PC-3 (cell line): ENCODE measurements around the gene UGT1A9. TPM values are rescaled to one million over a fixed set of nuclear protein-coding genes. Genes with fewer than 3 reads are reported as not detected.
A peak's percentile ranks its signal among the peaks of the same experiment; 100 is the strongest.

Source experiments
- ATAC-seq: fragments of 200-7000 bp; cut with Tn5 transposase; 2 replicates; pipeline ENCODE4 v1.9.1; 2020; ENCODE audit warnings: mild to moderate bottlenecking, moderate library complexity
- BruUV-seq: library from RNA; stranded (reverse); fragments of 400-500 nt; replicated peaks from 2 replicates; lab custom pipeline; 2021; lab: Mats Ljungman, UMichigan
- CTCF ChIA-PET: fragments of 300-600 bp; sonication (Branson Sonifier 250); formaldehyde crosslinking; loops from one replicate; lab custom pipeline; 2022; ENCODE audit warnings: antibody characterized with exemption; lab: Charles Lee
- POLR2A ChIA-PET: fragments of 300-600 bp; sonication (Branson Sonifier 250); formaldehyde crosslinking; loops from one replicate; lab custom pipeline; 2022; ENCODE audit warnings: antibody characterized with exemption; ENCODE audit not compliant: unreplicated experiment; lab: Charles Lee
- DNase-seq: peaks from one replicate; pipeline ENCODE4 v3.0.0-alpha.2; 2015
- H2AFZ ChIP-seq: fragments of 300-600 bp; sonication (generic); 2 replicates; pipeline ENCODE4 v1.6.0; 2016; ENCODE audit warnings: antibody characterized with exemption, low read length
- H3F3A ChIP-seq: fragments of 300-600 bp; sonication (generic); one replicate; pipeline ENCODE4 v1.6.0; 2017; ENCODE audit warnings: antibody characterized with exemption, low read length, control low read depth, mild to moderate bottlenecking; ENCODE audit not compliant: unreplicated experiment
- H3K27ac ChIP-seq: fragments of 300-600 bp; sonication (generic); 2 replicates; pipeline ENCODE4 v1.5.1; 2016; ENCODE audit warnings: mild to moderate bottlenecking, low read length
- H3K27me3 ChIP-seq: fragments of 300-600 bp; sonication (generic); 2 replicates; pipeline ENCODE4 v1.6.1; 2016; ENCODE audit warnings: low read length, mixed read lengths
- H3K36me3 ChIP-seq: fragments of 300-600 bp; sonication (generic); 2 replicates; pipeline ENCODE4 v1.6.1; 2016; ENCODE audit warnings: low read depth, mixed run types, low read length, mixed read lengths
- H3K4me1 ChIP-seq: fragments of 300-600 bp; sonication (generic); 2 replicates; pipeline ENCODE4 v1.5.1; 2016; ENCODE audit warnings: low read length; ENCODE audit not compliant: insufficient read depth
- H3K4me2 ChIP-seq: fragments of 300-600 bp; sonication (generic); 2 replicates; pipeline ENCODE4 v1.6.0; 2016; ENCODE audit warnings: low read length
- H3K4me3 ChIP-seq: fragments of 300-600 bp; sonication (generic); 2 replicates; pipeline ENCODE4 v1.5.1; 2016; ENCODE audit warnings: mild to moderate bottlenecking, low read length, mixed read lengths
- H3K79me2 ChIP-seq: fragments of 300-600 bp; sonication (generic); 2 replicates; pipeline ENCODE4 v1.6.1; 2017; ENCODE audit warnings: low read length, mixed read lengths
- H3K9ac ChIP-seq: fragments of 300-600 bp; sonication (generic); 2 replicates; pipeline ENCODE4 v1.6.0; 2016; ENCODE audit warnings: mild to moderate bottlenecking, low read length
- H3K9me2 ChIP-seq: fragments of 300-600 bp; sonication (generic); replicated peaks from 2 replicates; pipeline ENCODE4 v1.6.1; 2016; ENCODE audit warnings: mixed run types, low read length, mixed read lengths
- H3K9me3 ChIP-seq: fragments of 300-600 bp; sonication (generic); 2 replicates; pipeline ENCODE4 v1.6.1; 2016; ENCODE audit warnings: low read length, mixed read lengths
- H4K20me1 ChIP-seq: fragments of 300-600 bp; sonication (generic); 2 replicates; pipeline ENCODE4 v1.6.1; 2016; ENCODE audit warnings: low read length, mixed read lengths
- CTCF ChIP-seq: fragments of 300-600 bp; sonication (generic); conservative IDR thresholded peaks from 2 replicates; pipeline ENCODE4 v1.5.1; 2017; ENCODE audit warnings: antibody characterized with exemption, low read depth, mild to moderate bottlenecking, low read length
- EZH2 ChIP-seq: fragments of 300-600 bp; sonication (generic); IDR thresholded peaks from one replicate; pipeline ENCODE4 v1.6.1; 2017; ENCODE audit warnings: antibody characterized with exemption, mild to moderate bottlenecking, low read length; ENCODE audit not compliant: unreplicated experiment
- EZH2phosphoT487 ChIP-seq: fragments of 300-600 bp; sonication (generic); IDR thresholded peaks from 2 replicates; pipeline ENCODE4 v1.6.1; 2018; ENCODE audit warnings: mild to moderate bottlenecking, antibody characterized with exemption, low read length, borderline replicate concordance
- intact Hi-C: fragments of 100-400 bp; cut with micrococcal nuclease; formaldehyde crosslinking; loops from 2 replicates; pipeline ENCODE4 v1.9.0; 2023
- total RNA-seq: library from RNA; depleted of rRNA; stranded (reverse); fragments of >200 nt; gene quantifications from 2 replicates; pipeline ENCODE4 v1.2.3, GENCODE V29; 2014

The UGT1A9 gene
- total RNA-seq, 1 experiment from 2014 or later = not detected

DNA sequence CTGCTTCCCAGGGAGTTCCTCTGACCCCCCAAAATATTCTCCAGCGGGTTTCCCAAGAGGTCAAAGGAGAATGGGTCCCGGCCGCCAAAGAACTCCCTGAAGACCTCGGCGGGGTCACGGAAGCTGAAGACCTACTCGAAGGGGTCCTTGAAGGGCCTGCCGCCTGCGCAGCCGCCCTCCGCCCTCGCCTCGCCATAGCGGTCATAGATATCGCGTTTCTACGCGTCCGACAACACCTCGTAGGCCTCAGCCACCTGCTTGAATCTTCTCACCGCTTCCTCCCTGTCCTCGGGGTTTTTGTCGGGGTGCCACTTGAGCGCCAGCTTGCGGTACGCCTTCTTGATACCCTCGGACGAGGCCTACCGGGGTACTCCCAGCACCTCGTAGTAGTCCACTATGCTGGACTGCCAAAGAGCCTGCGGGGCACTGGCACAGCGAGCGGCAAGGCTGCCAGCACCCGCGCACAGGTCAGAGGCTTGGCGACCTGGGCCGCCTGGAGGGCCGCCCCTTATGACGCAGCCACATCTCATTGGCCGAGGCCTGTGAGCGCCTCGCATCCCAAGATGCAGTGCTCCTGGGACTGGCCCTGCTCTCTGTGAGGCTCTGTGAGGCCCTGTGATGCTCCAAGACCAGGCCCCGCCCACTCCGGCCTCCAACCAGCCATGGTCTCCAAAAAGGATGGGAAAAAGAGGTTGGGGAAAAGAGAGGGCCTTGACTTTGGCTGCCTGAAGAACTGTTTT is 83.3 kb downstream of the UGT1A9 start:
- no peaks in the 10 kb centered on the region for H4K20me1 ChIP-seq
- H3K4me2 ChIP-seq = no peak overlapping the region
- H3K4me1 ChIP-seq = no peaks in the 10 kb centered on the region
- no peaks in the 10 kb centered on the region for H3K36me3 ChIP-seq
- no peak for TF ChIP-seq EZH2
- TF ChIP-seq CTCF = no peak
- no peak for TF ChIP-seq EZH2phosphoT487
- H3K9me2 ChIP-seq = no peaks in the 10 kb centered on the region
- DNase-seq = no peak
- no peak overlapping the region for H2AFZ ChIP-seq
- ChIA-PET POLR2A (no interaction called here), CTCF (no interaction called here)
- H3K9me3 ChIP-seq = no peaks in the 10 kb centered on the region
- H3K79me2 ChIP-seq = no peaks in the 10 kb centered on the region
- H3K27me3 ChIP-seq = no peaks in the 10 kb centered on the region
- BruUV-seq = no TSS peak
- no peak overlapping the region for H3K27ac ChIP-seq
- intact Hi-C loops = no loop called here
- ATAC-seq = no peak
- H3K9ac ChIP-seq = no peak overlapping the region
- no peaks in the 10 kb centered on the region for H3F3A ChIP-seq
- H3K4me3 ChIP-seq = no peak overlapping the region

- ATAC-seq = peak; percentile 33
- Histone ChIP-seq H3K9me2 (no peaks in the 10 kb centered on the region), H3K27ac (no peak overlapping the region), H3K36me3 (no peaks in the 10 kb centered on the region), H3K9ac (no peak overlapping the region), H3K4me2 (no peak overlapping the region), H3K4me1 (no peaks in the 10 kb centered on the region), H3K27me3 (no peaks in the 10 kb centered on the region), H2AFZ (no peak overlapping the region), H4K20me1 (no peaks in the 10 kb centered on the region), H3K79me2 (no peaks in the 10 kb centered on the region), H3K4me3 (no peak overlapping the region), H3K9me3 (no peaks in the 10 kb centered on the region), H3F3A (no peaks in the 10 kb centered on the region)
- intact Hi-C loops = no loop called here
- ChIA-PET CTCF (no interaction called here), POLR2A (no interaction called here)
- TF ChIP-seq EZH2phosphoT487 (no peak), CTCF (no peak), EZH2 (no peak)
- BruUV-seq = no TSS peak
- DNase-seq = no peak
Measured at GRCh38 chr2:233756429-233757081, 84.9 kb downstream of the UGT1A9 start.

GRCh38 chr2:233758141-233758540 is 86.4 kb downstream of the UGT1A9 start:
- DNase-seq = no peak
- Histone ChIP-seq H2AFZ (no peak overlapping the region), H3K9me3 (no peaks in the 10 kb centered on the region), H4K20me1 (no peaks in the 10 kb centered on the region), H3K79me2 (no peaks in the 10 kb centered on the region), H3K9me2 (no peaks in the 10 kb centered on the region), H3K9ac (no peak overlapping the region), H3K4me2 (no peak overlapping the region), H3K27ac (no peak overlapping the region), H3K4me3 (no peak overlapping the region), H3K4me1 (peaks cover under 1% of the 10 kb centered on the region; the same call in 1 of the 2 replicates), H3F3A (no peaks in the 10 kb centered on the region), H3K36me3 (no peaks in the 10 kb centered on the region), H3K27me3 (no peaks in the 10 kb centered on the region)
- ChIA-PET CTCF (no interaction called here), POLR2A (no interaction called here)
- ATAC-seq = no peak
- TF ChIP-seq CTCF = no peak
- TF ChIP-seq EZH2 = no peak
- TF ChIP-seq EZH2phosphoT487 = no peak
- intact Hi-C loops = loop anchor here (2.0 kb wide), 1 partner anchor 57 kb away; no protein-coding TSS in a partner anchor
- no TSS peak for BruUV-seq
